Thyroid gland (tissue), 4 donors: ENCODE data around the gene TMEM255B.

Experiments
- POLR2A ChIP-seq, 2 donors: fragments of 450-650 bp; IDR thresholded peaks; one replicate each; pipeline ENCODE4 v1.6.1; 2017; ENCODE audit warnings: antibody characterized with exemption in 2 of 2, mild to moderate bottlenecking in 2 of 2, moderate library complexity in 1 of 2
- TF ChIP-seq, protein P1 (sequence below), 6 experiments: fragments of 200-600 bp in 3 of 6; fragments of 450-650 bp in 3 of 6; sonication (generic) in 3 of 6; IDR thresholded peaks; one replicate each; pipeline ENCODE4 v1.5.1; 2016 to 2019; ENCODE audit warnings: antibody characterized with exemption in 6 of 6, mild to moderate bottlenecking in 2 of 6, inconsistent platforms in 1 of 6, moderate library complexity in 1 of 6

DNA sequence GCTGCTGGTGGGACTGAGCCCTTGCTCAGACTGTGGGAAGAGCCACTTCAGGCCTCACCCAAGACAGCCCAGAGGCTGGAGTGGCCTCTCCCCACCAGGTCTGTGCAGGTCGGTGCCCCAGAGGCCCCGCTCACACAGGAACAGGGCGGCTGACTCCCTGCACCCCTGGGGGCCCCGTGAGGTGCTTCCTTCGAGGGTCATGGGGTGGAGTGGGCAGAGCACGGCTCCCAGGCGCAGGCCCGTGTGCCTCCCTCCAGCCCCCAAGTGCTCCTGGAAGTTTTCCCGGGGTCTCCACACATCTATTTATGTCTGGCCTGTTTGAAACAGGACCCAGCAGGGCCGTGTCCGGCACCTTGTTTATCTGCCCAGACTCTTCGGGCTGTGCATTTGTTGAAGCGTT is 9.5 kb upstream of the TMEM255B start:
- TF ChIP-seq, protein P1, sequence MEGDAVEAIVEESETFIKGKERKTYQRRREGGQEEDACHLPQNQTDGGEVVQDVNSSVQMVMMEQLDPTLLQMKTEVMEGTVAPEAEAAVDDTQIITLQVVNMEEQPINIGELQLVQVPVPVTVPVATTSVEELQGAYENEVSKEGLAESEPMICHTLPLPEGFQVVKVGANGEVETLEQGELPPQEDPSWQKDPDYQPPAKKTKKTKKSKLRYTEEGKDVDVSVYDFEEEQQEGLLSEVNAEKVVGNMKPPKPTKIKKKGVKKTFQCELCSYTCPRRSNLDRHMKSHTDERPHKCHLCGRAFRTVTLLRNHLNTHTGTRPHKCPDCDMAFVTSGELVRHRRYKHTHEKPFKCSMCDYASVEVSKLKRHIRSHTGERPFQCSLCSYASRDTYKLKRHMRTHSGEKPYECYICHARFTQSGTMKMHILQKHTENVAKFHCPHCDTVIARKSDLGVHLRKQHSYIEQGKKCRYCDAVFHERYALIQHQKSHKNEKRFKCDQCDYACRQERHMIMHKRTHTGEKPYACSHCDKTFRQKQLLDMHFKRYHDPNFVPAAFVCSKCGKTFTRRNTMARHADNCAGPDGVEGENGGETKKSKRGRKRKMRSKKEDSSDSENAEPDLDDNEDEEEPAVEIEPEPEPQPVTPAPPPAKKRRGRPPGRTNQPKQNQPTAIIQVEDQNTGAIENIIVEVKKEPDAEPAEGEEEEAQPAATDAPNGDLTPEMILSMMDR (IDR thresholded peaks at IDR 0.05) = no peak
- TF ChIP-seq POLR2A (IDR thresholded peaks at IDR 0.05) = no peak
